ENCODE measurements around the gene CENPB.

DNA sequence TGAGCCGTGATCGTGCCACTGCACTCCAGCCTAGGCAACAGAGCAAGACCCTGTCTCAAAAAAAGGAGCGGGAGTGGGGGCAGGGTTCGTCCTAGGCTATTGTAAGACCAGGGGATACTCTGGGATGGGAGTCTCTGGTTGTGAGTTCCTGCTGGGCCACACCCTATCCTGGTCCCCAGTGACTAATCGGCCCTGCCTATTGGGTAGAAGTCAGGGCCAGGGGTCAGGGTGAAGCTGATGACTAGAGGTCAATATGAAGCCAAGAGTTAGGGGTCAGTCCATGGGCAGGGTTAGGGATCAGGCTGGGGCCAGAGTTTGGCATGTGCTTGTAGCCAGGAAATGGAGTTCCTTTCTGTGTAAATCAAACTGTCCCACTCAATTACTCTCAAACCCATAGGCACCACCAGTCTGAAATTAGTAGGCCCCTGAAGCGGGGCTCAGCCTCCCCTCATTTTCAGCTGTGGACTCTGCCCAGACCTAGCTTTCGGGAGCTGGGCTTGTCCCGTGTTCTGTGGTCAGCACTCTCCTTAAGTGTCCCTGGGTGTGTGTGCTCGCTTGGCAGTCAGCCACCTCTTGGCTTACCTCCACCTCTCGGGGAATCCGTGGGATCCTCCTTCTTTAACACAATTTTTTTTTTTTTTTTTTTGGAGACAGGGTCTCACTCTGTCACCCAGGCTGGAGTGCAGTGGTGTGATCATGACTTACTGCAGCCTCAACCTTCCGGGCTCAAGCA, 52.3 kb downstream of the CENPB start:
- TF ChIP-seq, protein P1, sequence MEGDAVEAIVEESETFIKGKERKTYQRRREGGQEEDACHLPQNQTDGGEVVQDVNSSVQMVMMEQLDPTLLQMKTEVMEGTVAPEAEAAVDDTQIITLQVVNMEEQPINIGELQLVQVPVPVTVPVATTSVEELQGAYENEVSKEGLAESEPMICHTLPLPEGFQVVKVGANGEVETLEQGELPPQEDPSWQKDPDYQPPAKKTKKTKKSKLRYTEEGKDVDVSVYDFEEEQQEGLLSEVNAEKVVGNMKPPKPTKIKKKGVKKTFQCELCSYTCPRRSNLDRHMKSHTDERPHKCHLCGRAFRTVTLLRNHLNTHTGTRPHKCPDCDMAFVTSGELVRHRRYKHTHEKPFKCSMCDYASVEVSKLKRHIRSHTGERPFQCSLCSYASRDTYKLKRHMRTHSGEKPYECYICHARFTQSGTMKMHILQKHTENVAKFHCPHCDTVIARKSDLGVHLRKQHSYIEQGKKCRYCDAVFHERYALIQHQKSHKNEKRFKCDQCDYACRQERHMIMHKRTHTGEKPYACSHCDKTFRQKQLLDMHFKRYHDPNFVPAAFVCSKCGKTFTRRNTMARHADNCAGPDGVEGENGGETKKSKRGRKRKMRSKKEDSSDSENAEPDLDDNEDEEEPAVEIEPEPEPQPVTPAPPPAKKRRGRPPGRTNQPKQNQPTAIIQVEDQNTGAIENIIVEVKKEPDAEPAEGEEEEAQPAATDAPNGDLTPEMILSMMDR (IDR thresholded peaks at IDR 0.05): no peak
- no peak for TF ChIP-seq POLR2A (IDR thresholded peaks at IDR 0.05)
- no peak for TF ChIP-seq EP300 (IDR thresholded peaks at IDR 0.05)
